Keratinocyte (primary cell): ENCODE results near the gene GTF3C2. TPM values are rescaled to one million over a fixed set of nuclear protein-coding genes. Genes with fewer than 3 reads are reported as not detected.

Experiments
- DNase-seq: peaks from one replicate; pipeline ENCODE4 v3.0.0-alpha.2; 2011; ENCODE audit warnings: low read depth, missing footprints, low spot score
- FAIRE-seq: peaks from 2 replicates; lab custom pipeline; 2011; peaks lifted over from hg19 to GRCh38; lab: Jason Lieb, UNC
- H2AFZ ChIP-seq: 2 replicates; pipeline ENCODE4 v1.6.0; 2012; ENCODE audit warnings: low read length, control low read depth, inconsistent platforms; ENCODE audit not compliant: control insufficient read depth
- H3K27ac ChIP-seq: 2 replicates; pipeline ENCODE4 v1.5.1; 2011; ENCODE audit warnings: low read length; ENCODE audit not compliant: control insufficient read depth, insufficient read depth
- H3K27me3 ChIP-seq: 3 replicates; pipeline ENCODE4 v1.6.0; 2011; ENCODE audit warnings: low read length; ENCODE audit not compliant: control insufficient read depth, insufficient read depth; ENCODE audit errors: extremely low read depth
- H3K36me3 ChIP-seq, 2 experiments: 2 replicates in 1 of 2; 3 replicates in 1 of 2; pipeline ENCODE4 v1.5.1; 2011; ENCODE audit warnings: low read length in 2 of 2, mild to moderate bottlenecking in 1 of 2; ENCODE audit not compliant: control insufficient read depth in 2 of 2, insufficient read depth in 2 of 2; ENCODE audit errors: extremely low read depth in 1 of 2
- H3K4me1 ChIP-seq: 3 replicates; pipeline ENCODE4 v1.5.1; 2011; ENCODE audit warnings: low read length; ENCODE audit not compliant: control insufficient read depth, insufficient read depth; ENCODE audit errors: extremely low read depth
- H3K4me2 ChIP-seq: 3 replicates; pipeline ENCODE4 v1.6.0; 2011; ENCODE audit warnings: low read depth, low read length; ENCODE audit not compliant: control insufficient read depth, insufficient read depth; ENCODE audit errors: extremely low read depth
- H3K4me3 ChIP-seq, 3 experiments: fragments of 200-600 bp in 1 of 3; sonication (generic) in 1 of 3; 2 replicates in 2 of 3; 3 replicates in 1 of 3; pipeline ENCODE4 v1.5.1; 2011 to 2016; ENCODE audit warnings: low read length in 3 of 3, mild to moderate bottlenecking in 3 of 3, control low read depth in 2 of 3, inconsistent platforms in 1 of 3, low read depth in 1 of 3, mixed read lengths in 1 of 3, mixed run types in 1 of 3, moderate library complexity in 1 of 3; ENCODE audit not compliant: control insufficient read depth in 2 of 3, insufficient read depth in 2 of 3; ENCODE audit errors: extremely low read depth in 1 of 3
- H3K79me2 ChIP-seq: 2 replicates; pipeline ENCODE4 v1.6.0; 2012; ENCODE audit warnings: low read length; ENCODE audit not compliant: control insufficient read depth, insufficient read depth
- H3K9ac ChIP-seq: 3 replicates; pipeline ENCODE4 v1.6.0; 2011; ENCODE audit warnings: low read length; ENCODE audit not compliant: control insufficient read depth, insufficient read depth; ENCODE audit errors: extremely low read depth
- H3K9me1 ChIP-seq: 3 replicates; pipeline ENCODE4 v1.6.0; 2011; ENCODE audit warnings: low read length; ENCODE audit not compliant: control insufficient read depth, insufficient read depth; ENCODE audit errors: extremely low read depth
- H3K9me3 ChIP-seq: 2 replicates; pipeline ENCODE4 v1.5.1; 2012; ENCODE audit warnings: low read depth, low read length; ENCODE audit not compliant: control insufficient read depth
- H4K20me1 ChIP-seq: 3 replicates; pipeline ENCODE4 v1.6.0; 2011; ENCODE audit warnings: low read length; ENCODE audit not compliant: control insufficient read depth, insufficient read depth; ENCODE audit errors: extremely low read depth
- CTCF ChIP-seq, 3 experiments: IDR thresholded peaks in 1 of 3; conservative IDR thresholded peaks in 1 of 3; optimal IDR thresholded peaks in 1 of 3; 2 replicates in 2 of 3; 3 replicates in 1 of 3; pipeline versions ENCODE3 to v1.5.1; 2011; ENCODE audit warnings: low read length in 3 of 3, mild to moderate bottlenecking in 3 of 3, moderate library complexity in 2 of 3, control low read depth in 1 of 3, inconsistent platforms in 1 of 3; ENCODE audit not compliant: insufficient read depth in 2 of 3; ENCODE audit errors: extremely low read depth in 1 of 3
- EZH2 ChIP-seq: IDR thresholded peaks from one replicate; pipeline ENCODE4 v1.6.1; 2012; ENCODE audit warnings: inconsistent platforms, mild to moderate bottlenecking, low read length, moderate library complexity
- dilution Hi-C: fragments of 300-500 bp; cut with MboI; formaldehyde crosslinking; loops from one replicate; pipeline ENCODE4 v1.7.0; 2020; ENCODE audit warnings: low sequenced_read_pairs; ENCODE audit not compliant: extremely low pct_ligation_motif_present
- polyA plus RNA-seq, 5 experiments: library from polyadenylated mRNA; depleted of rRNA in 3 of 5; stranded (reverse) in 3 of 5; stranded (forward) in 1 of 5; unstranded in 1 of 5; fragments of >200 nt; gene quantifications; 1 replicate in 1 of 5; 2 replicates in 3 of 5; 3 replicates in 1 of 5; pipeline versions ENCODE4 v1.2.1 to v1.2.3, GENCODE V29; 2011 to 2012; ENCODE audit warnings: missing spikeins in 2 of 5, low read depth in 1 of 5, low replicate concordance in 1 of 5

The GTF3C2 gene
- polyA plus RNA-seq, 1 donor (not counting 4 experiments of a cell fraction or from before 2014, with no cell fraction given): 53.4 TPM

GRCh38 chr2:27347641-27348040 lies 8.9 kb downstream of the GTF3C2 start:
- Histone ChIP-seq H2AFZ (no peak overlapping the region), H4K20me1 (no peaks in the 10 kb centered on the region), H3K27ac (no peak overlapping the region), H3K79me2 (peaks cover 82% of the 10 kb centered on the region), H3K9me1 (no peaks in the 10 kb centered on the region), H3K4me3 (no peak overlapping the region), H3K9me3 (no peaks in the 10 kb centered on the region), H3K36me3 (peaks cover 8 to 11% of the 10 kb centered on the region in 2 experiments), H3K4me1 (no peaks in the 10 kb centered on the region), H3K9ac (no peak overlapping the region), H3K4me2 (no peak overlapping the region), H3K27me3 (no peaks in the 10 kb centered on the region)
- FAIRE-seq (no peak), DNase-seq (no peak)
- TF ChIP-seq EZH2 (no peak), CTCF (optimal IDR thresholded peaks at IDR 0.05 in 1 of 3, IDR thresholded peaks at IDR 0.05 in 1 of 3, conservative IDR thresholded peaks at IDR 0.05 in 1 of 3; ENCODE audit: extremely low read depth in 1 of 3, insufficient read depth in 2 of 3, low read length in 3 of 3) (no peak)
- dilution Hi-C loops: no loop called here

GRCh38 chr2:27336173-27336572 lies 20.4 kb downstream of the GTF3C2 start:
- Histone ChIP-seq H3K9ac (no peak overlapping the region), H4K20me1 (no peaks in the 10 kb centered on the region), H2AFZ (no peak overlapping the region), H3K4me2 (no peak overlapping the region), H3K36me3 (peaks cover 39 to 41% of the 10 kb centered on the region in 2 experiments), H3K79me2 (no peaks in the 10 kb centered on the region), H3K9me3 (no peaks in the 10 kb centered on the region), H3K4me3 (no peak overlapping the region), H3K4me1 (no peaks in the 10 kb centered on the region), H3K9me1 (no peaks in the 10 kb centered on the region), H3K27ac (no peak overlapping the region), H3K27me3 (no peaks in the 10 kb centered on the region)
- FAIRE-seq (no peak), DNase-seq (no peak)
- TF ChIP-seq CTCF (optimal IDR thresholded peaks at IDR 0.05 in 1 of 3, IDR thresholded peaks at IDR 0.05 in 1 of 3, conservative IDR thresholded peaks at IDR 0.05 in 1 of 3; ENCODE audit: extremely low read depth in 1 of 3, insufficient read depth in 2 of 3, low read length in 3 of 3): no peak
- no peak for TF ChIP-seq EZH2
- dilution Hi-C loops: no loop called here
